ENCODE data around the gene KRT37.
"Not testable (repeated sequence)": the region's sequence is repeated elsewhere in the genome, so short reads cannot be mapped to it uniquely, and the experiment has no call there.

The KRT37 gene

GRCh38 chr17:41429667-41430066 lies 5.3 kb upstream of the KRT37 start:
- H3K36me3 ChIP-seq (ENCODE audit: insufficient read depth, low read length), result no peaks in the 10 kb centered on the region
- H3K4me1 ChIP-seq (ENCODE audit: insufficient read depth, low read length), result no peaks in the 10 kb centered on the region
- H4K20me1 ChIP-seq (ENCODE audit: insufficient read depth, low read length), result no peaks in the 10 kb centered on the region
- no peak overlapping the region for H3K4me3 ChIP-seq (ENCODE audit: low read depth in 1 of 2, low read length in 2 of 2)
- TF ChIP-seq EZH2 (IDR thresholded peaks at IDR 0.05; ENCODE audit: borderline replicate concordance, low read depth, low read length, severe bottlenecking) (no peak), CTCF (IDR thresholded peaks at IDR 0.05; ENCODE audit: borderline replicate concordance, extremely low read depth, low read length, poor library complexity, severe bottlenecking) (no peak)
- H3K79me2 ChIP-seq (ENCODE audit: insufficient read depth, low read length), result no peaks in the 10 kb centered on the region
- no peak overlapping the region for H3K9ac ChIP-seq (ENCODE audit: low read depth, low read length)
- H2AFZ ChIP-seq (ENCODE audit: low read depth, low read length), result no peak overlapping the region
- no peak overlapping the region for H3K4me2 ChIP-seq (ENCODE audit: insufficient read depth, low read length)
- DNase-seq, result no peak
- no peaks in the 10 kb centered on the region for H3K9me3 ChIP-seq (ENCODE audit: insufficient read depth, low read length, severe bottlenecking)
- no peak overlapping the region for H3K27ac ChIP-seq (ENCODE audit: low read length)
- H3K27me3 ChIP-seq (ENCODE audit: insufficient read depth, low read length, poor library complexity), result peaks cover 15% of the 10 kb centered on the region
- ATAC-seq (ENCODE audit: insufficient read depth, low read depth), result no peak

GRCh38 chr17:41428591-41429291 lies 4.4 kb upstream of the KRT37 start:
- H2AFZ ChIP-seq (ENCODE audit: low read depth, low read length), result no peak overlapping the region
- no peaks in the 10 kb centered on the region for H3K4me1 ChIP-seq (ENCODE audit: insufficient read depth, low read length)
- no peaks in the 10 kb centered on the region for H3K79me2 ChIP-seq (ENCODE audit: insufficient read depth, low read length)
- no peak overlapping the region for H3K4me2 ChIP-seq (ENCODE audit: insufficient read depth, low read length)
- no peak for TF ChIP-seq EZH2 (IDR thresholded peaks at IDR 0.05; ENCODE audit: borderline replicate concordance, low read depth, low read length, severe bottlenecking)
- TF ChIP-seq CTCF (IDR thresholded peaks at IDR 0.05; ENCODE audit: borderline replicate concordance, extremely low read depth, low read length, poor library complexity, severe bottlenecking), result no peak
- H3K9me3 ChIP-seq (ENCODE audit: insufficient read depth, low read length, severe bottlenecking), result no peaks in the 10 kb centered on the region
- H3K27ac ChIP-seq (ENCODE audit: low read length), result no peak overlapping the region
- H4K20me1 ChIP-seq (ENCODE audit: insufficient read depth, low read length), result no peaks in the 10 kb centered on the region
- H3K36me3 ChIP-seq (ENCODE audit: insufficient read depth, low read length), result no peaks in the 10 kb centered on the region
- ATAC-seq (ENCODE audit: insufficient read depth, low read depth) (no peak), DNase-seq (no peak)
- H3K4me3 ChIP-seq (ENCODE audit: low read depth in 1 of 2, low read length in 2 of 2), result no peak overlapping the region
- H3K27me3 ChIP-seq (ENCODE audit: insufficient read depth, low read length, poor library complexity), result peaks cover 15% of the 10 kb centered on the region
- no peak overlapping the region for H3K9ac ChIP-seq (ENCODE audit: low read depth, low read length)

GRCh38 chr17:41422586-41422985 lies 1.8 kb downstream of the KRT37 start:
- H3K9ac ChIP-seq (ENCODE audit: low read depth, low read length); DNase-seq; H3K27ac ChIP-seq (ENCODE audit: low read length); H3K4me1 ChIP-seq (ENCODE audit: insufficient read depth, low read length); H3K4me3 ChIP-seq (ENCODE audit: low read depth in 1 of 2, low read length in 2 of 2); H3K4me2 ChIP-seq (ENCODE audit: insufficient read depth, low read length); H3K36me3 ChIP-seq (ENCODE audit: insufficient read depth, low read length); H3K27me3 ChIP-seq (ENCODE audit: insufficient read depth, low read length, poor library complexity); H3K9me3 ChIP-seq (ENCODE audit: insufficient read depth, low read length, severe bottlenecking); H2AFZ ChIP-seq (ENCODE audit: low read depth, low read length); H3K79me2 ChIP-seq (ENCODE audit: insufficient read depth, low read length); H4K20me1 ChIP-seq (ENCODE audit: insufficient read depth, low read length); ATAC-seq (ENCODE audit: insufficient read depth, low read depth): not testable (repeated sequence)

GRCh38 chr17:41421617-41422016 lies 2.8 kb downstream of the KRT37 start:
- H3K27ac ChIP-seq (ENCODE audit: low read length), result no peak overlapping the region
- H4K20me1 ChIP-seq (ENCODE audit: insufficient read depth, low read length), result no peaks in the 10 kb centered on the region; the same call in 1 of the 2 replicates
- H3K4me2 ChIP-seq (ENCODE audit: insufficient read depth, low read length), result no peak overlapping the region
- H3K4me1 ChIP-seq (ENCODE audit: insufficient read depth, low read length), result no peaks in the 10 kb centered on the region
- no peaks in the 10 kb centered on the region for H3K9me3 ChIP-seq (ENCODE audit: insufficient read depth, low read length, severe bottlenecking)
- H2AFZ ChIP-seq (ENCODE audit: low read depth, low read length), result no peak overlapping the region
- ATAC-seq (ENCODE audit: insufficient read depth, low read depth) (no peak), DNase-seq (no peak)
- no peak overlapping the region for H3K9ac ChIP-seq (ENCODE audit: low read depth, low read length)
- no peaks in the 10 kb centered on the region for H3K79me2 ChIP-seq (ENCODE audit: insufficient read depth, low read length)
- TF ChIP-seq CTCF (IDR thresholded peaks at IDR 0.05; ENCODE audit: borderline replicate concordance, extremely low read depth, low read length, poor library complexity, severe bottlenecking) (no peak), EZH2 (IDR thresholded peaks at IDR 0.05; ENCODE audit: borderline replicate concordance, low read depth, low read length, severe bottlenecking) (no peak)
- no peaks in the 10 kb centered on the region for H3K36me3 ChIP-seq (ENCODE audit: insufficient read depth, low read length)
- H3K4me3 ChIP-seq (ENCODE audit: low read depth in 1 of 2, low read length in 2 of 2), result no peak overlapping the region
- H3K27me3 ChIP-seq (ENCODE audit: insufficient read depth, low read length, poor library complexity), result peaks cover 8% of the 10 kb centered on the region
